Ishikawa (cell line): Measurements from ENCODE around the gene RNASET2.

Source experiments
- CEBPB ChIP-seq: IDR thresholded peaks from 2 replicates; pipeline ENCODE4 v1.6.1; 2012
- CREB1 ChIP-seq: IDR thresholded peaks from 2 replicates; pipeline ENCODE4 v1.6.1; 2012; ENCODE audit warnings: low read depth
- EGR1 ChIP-seq: IDR thresholded peaks from 2 replicates; pipeline ENCODE4 v1.6.1; 2012
- EP300 ChIP-seq: IDR thresholded peaks from 2 replicates; pipeline ENCODE4 v1.6.1; 2012; ENCODE audit warnings: borderline replicate concordance
- FOXM1 ChIP-seq: IDR thresholded peaks from 2 replicates; pipeline ENCODE4 v1.6.1; 2012; ENCODE audit warnings: low read depth, borderline replicate concordance
- NFIC ChIP-seq: IDR thresholded peaks from 2 replicates; pipeline ENCODE4 v1.6.1; 2012
- RAD21 ChIP-seq: IDR thresholded peaks from 2 replicates; pipeline ENCODE4 v1.6.1; 2012; ENCODE audit warnings: low read depth
- TAF1 ChIP-seq: IDR thresholded peaks from 2 replicates; pipeline ENCODE4 v1.6.1; 2012; ENCODE audit warnings: low read depth, mild to moderate bottlenecking
- TCF12 ChIP-seq: IDR thresholded peaks from 2 replicates; pipeline ENCODE4 v1.6.1; 2012; ENCODE audit warnings: low read depth
- TEAD4 ChIP-seq: IDR thresholded peaks from 2 replicates; pipeline ENCODE4 v1.6.1; 2012
- YY1 ChIP-seq: IDR thresholded peaks from 2 replicates; pipeline ENCODE4 v1.6.1; 2012; ENCODE audit warnings: low read depth
- ZBTB7A ChIP-seq: IDR thresholded peaks from 2 replicates; pipeline ENCODE4 v1.6.1; 2012; ENCODE audit warnings: low read depth
- TF ChIP-seq, protein P1 (sequence below): IDR thresholded peaks from 2 replicates; pipeline ENCODE4 v1.6.1; 2012
- TF ChIP-seq, protein P2 (sequence below): IDR thresholded peaks from 2 replicates; pipeline ENCODE4 v1.6.1; 2012
- TF ChIP-seq, protein P3 (sequence below): IDR thresholded peaks from 2 replicates; pipeline ENCODE4 v1.6.1; 2012; ENCODE audit warnings: low read depth, mild to moderate bottlenecking

RNASET2 gene

DNA sequence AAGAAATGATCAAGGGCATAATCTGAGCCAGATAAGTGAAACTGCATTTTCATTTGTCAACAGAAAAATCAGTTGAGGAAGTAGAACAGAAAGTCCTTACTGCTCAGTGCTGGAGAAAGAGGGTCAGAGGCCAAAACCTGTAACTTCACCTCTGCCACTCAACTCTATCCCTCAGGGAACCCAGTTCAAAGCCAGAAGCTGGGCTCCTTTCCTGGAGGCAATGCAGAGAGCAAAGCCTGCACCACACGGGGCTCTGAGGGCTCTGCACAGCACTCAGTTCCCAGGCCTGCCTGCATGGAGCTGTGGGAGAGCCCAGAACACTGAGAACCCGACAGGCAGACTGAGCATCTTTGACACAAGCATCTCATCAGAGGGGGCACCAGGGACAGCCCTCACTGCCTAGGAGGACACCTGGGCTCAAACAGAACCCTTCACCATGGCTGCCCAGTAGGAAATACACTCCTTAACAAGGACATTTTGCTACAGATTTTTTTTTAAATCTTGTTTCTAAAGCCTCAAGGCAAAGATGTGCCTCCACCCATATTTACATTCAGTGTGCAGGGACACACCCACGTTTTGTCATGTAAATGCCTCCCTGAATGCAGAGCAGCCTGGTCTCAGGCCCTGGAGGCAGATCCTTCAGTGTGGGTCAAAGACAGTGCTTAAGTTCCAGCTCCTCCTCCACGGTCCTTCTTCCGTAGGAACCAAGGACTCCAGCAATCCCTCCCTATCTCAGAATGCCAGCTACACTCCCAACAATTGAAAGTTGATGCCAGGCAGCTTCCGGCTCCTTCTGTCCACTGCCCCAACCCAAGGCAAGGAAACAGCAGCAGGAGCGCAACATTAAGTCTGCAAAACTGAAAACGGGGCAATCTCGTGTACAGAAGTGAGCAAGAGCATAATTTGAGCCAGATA lies 6.6 kb downstream of the RNASET2 start:
- TF ChIP-seq TAF1 (no peak), NFIC (no peak), RAD21 (no peak), TCF12 (no peak), ZBTB7A (no peak), TEAD4 (no peak), EP300 (no peak), CREB1 (no peak)
- TF ChIP-seq, protein P1, sequence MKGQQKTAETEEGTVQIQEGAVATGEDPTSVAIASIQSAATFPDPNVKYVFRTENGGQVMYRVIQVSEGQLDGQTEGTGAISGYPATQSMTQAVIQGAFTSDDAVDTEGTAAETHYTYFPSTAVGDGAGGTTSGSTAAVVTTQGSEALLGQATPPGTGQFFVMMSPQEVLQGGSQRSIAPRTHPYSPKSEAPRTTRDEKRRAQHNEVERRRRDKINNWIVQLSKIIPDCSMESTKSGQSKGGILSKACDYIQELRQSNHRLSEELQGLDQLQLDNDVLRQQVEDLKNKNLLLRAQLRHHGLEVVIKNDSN, result no peak

DNA sequence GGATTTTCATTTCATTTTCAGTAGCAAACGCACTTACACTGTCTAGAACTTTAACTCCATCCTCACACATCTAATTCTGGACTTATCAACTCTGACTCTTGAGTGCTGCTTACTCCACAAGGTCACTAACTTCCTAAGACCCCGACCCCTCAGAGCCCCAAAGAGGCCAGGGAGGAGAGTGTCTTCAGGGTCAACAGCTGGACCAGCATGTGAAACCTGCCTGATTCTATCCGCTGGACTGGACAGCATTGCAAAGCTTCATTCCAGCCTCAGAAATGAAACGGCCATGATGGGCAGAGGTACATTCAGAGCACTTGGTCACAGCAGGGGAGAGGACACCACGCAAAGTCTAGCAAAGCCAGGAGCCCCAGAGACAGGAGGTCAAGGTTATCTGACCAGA lies 9.1 kb downstream of the RNASET2 start:
- TF ChIP-seq RAD21 (no peak), EGR1 (no peak), YY1 (no peak), TEAD4 (no peak), CREB1 (no peak), TAF1 (no peak), EP300 (no peak), TCF12 (no peak), NFIC (no peak), FOXM1 (no peak), ZBTB7A (no peak), CEBPB (no peak)
- TF ChIP-seq, protein P2, sequence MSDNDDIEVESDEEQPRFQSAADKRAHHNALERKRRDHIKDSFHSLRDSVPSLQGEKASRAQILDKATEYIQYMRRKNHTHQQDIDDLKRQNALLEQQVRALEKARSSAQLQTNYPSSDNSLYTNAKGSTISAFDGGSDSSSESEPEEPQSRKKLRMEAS, result no peak
- TF ChIP-seq, protein P1, result no peak
- TF ChIP-seq, protein P3, sequence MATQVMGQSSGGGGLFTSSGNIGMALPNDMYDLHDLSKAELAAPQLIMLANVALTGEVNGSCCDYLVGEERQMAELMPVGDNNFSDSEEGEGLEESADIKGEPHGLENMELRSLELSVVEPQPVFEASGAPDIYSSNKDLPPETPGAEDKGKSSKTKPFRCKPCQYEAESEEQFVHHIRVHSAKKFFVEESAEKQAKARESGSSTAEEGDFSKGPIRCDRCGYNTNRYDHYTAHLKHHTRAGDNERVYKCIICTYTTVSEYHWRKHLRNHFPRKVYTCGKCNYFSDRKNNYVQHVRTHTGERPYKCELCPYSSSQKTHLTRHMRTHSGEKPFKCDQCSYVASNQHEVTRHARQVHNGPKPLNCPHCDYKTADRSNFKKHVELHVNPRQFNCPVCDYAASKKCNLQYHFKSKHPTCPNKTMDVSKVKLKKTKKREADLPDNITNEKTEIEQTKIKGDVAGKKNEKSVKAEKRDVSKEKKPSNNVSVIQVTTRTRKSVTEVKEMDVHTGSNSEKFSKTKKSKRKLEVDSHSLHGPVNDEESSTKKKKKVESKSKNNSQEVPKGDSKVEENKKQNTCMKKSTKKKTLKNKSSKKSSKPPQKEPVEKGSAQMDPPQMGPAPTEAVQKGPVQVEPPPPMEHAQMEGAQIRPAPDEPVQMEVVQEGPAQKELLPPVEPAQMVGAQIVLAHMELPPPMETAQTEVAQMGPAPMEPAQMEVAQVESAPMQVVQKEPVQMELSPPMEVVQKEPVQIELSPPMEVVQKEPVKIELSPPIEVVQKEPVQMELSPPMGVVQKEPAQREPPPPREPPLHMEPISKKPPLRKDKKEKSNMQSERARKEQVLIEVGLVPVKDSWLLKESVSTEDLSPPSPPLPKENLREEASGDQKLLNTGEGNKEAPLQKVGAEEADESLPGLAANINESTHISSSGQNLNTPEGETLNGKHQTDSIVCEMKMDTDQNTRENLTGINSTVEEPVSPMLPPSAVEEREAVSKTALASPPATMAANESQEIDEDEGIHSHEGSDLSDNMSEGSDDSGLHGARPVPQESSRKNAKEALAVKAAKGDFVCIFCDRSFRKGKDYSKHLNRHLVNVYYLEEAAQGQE, result no peak

DNA sequence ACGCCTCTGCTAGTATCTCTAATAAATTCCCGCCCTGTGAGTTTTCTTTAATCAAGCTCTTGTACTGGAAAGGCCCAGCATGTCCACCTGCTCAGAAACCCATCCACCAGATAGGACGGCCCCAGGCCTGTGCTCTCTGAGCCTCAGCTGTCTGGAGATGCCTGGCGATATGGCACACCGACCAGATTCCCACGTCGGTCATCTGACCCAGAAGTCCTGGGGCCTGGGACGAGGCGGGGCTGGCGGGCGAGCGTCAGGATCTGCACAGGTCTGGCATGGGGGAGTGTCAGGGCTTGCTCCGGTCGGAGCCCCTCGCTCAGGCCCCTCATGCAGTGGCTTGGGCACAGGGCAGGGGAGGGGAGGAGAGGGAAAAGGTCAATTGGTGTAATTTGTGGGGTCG lies 10.2 kb downstream of the RNASET2 start:
- TF ChIP-seq, protein P1, result no peak
- TF ChIP-seq, protein P3, result no peak
- no peak for TF ChIP-seq TCF12
- no peak for TF ChIP-seq TEAD4
- TF ChIP-seq CREB1, result no peak
- no peak for TF ChIP-seq NFIC
- TF ChIP-seq, protein P2, result no peak
- no peak for TF ChIP-seq YY1
- TF ChIP-seq CEBPB, result no peak
- TF ChIP-seq EP300, result no peak
- no peak for TF ChIP-seq EGR1
- no peak for TF ChIP-seq RAD21
- TF ChIP-seq TAF1, result no peak
- TF ChIP-seq ZBTB7A, result no peak
- no peak for TF ChIP-seq FOXM1

DNA sequence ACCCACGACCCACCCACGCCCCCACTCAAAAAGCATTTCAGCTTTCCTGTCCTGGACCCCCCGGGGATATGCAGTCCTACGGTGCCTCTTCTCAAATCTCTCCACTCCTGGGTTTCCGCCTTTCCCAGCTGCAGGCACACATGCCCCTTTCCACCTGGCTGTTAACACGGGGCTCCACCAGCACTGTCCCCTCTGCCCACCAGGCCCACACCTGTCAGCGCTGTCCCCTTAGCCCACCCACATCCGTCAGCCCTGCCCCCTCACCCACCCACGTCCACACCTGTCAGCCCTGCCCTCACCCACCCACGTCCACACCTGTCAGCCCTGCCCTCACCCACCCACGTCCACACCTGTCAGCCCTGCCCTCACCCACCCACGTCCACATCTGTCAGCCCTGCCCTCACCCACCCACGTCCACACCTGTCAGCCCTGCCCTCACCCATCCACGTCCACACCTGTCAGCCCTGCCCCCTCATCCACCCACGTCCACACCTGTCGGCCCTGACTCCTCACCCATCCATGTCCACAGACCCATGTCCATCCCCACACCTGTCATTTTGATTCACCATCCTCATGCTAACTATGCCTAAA lies 11.6 kb downstream of the RNASET2 start:
- TF ChIP-seq, protein P3, result no peak
- TF ChIP-seq TCF12 (no peak), RAD21 (no peak), CREB1 (no peak), TEAD4 (no peak), FOXM1 (no peak), NFIC (no peak), EGR1 (no peak), YY1 (no peak), TAF1 (no peak), EP300 (no peak), CEBPB (no peak), ZBTB7A (no peak)
- TF ChIP-seq, protein P2, result no peak
- TF ChIP-seq, protein P1, result no peak
